GM21423 (cell line): ENCODE data around the gene CMTM1.

Experiments
- ATAC-seq: cut with Tn5 transposase; IDR thresholded peaks from one replicate; pipeline ENCODE4 v1.9.1; 2021; ENCODE audit warnings: mild to moderate bottlenecking, moderate library complexity; ENCODE audit not compliant: unreplicated experiment

Gene CMTM1

GRCh38 chr16:66566051-66566901 lies at the start of gene CMTM1:
TSS of gene CMTM1 (plus strand) at chr16:66566439. CDS start at chr16:66566514, 75 bp downstream.
- no peak for ATAC-seq

DNA sequence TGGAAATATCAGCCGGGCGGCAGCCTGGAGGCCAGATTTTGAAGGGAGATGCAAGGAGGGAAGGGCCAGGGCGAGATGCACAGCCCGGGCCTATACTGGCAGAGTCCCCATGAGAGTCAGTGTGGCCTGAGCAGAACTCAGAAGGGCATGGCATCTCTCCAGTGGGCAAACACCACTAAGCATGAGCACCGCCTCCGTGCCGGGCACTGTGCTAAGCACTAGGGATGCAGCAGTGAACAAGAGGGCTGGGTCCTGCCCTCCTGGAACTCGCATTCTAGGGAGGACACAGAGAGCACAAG lies 49.8 kb upstream of the CMTM1 start:
- ATAC-seq = no peak

GRCh38 chr16:66516808-66517585 lies 49.2 kb upstream of the CMTM1 start:
- peak; percentile 97 for ATAC-seq

GRCh38 chr16:66517586-66518263 lies 48.5 kb upstream of the CMTM1 start:
- no peak for ATAC-seq

DNA sequence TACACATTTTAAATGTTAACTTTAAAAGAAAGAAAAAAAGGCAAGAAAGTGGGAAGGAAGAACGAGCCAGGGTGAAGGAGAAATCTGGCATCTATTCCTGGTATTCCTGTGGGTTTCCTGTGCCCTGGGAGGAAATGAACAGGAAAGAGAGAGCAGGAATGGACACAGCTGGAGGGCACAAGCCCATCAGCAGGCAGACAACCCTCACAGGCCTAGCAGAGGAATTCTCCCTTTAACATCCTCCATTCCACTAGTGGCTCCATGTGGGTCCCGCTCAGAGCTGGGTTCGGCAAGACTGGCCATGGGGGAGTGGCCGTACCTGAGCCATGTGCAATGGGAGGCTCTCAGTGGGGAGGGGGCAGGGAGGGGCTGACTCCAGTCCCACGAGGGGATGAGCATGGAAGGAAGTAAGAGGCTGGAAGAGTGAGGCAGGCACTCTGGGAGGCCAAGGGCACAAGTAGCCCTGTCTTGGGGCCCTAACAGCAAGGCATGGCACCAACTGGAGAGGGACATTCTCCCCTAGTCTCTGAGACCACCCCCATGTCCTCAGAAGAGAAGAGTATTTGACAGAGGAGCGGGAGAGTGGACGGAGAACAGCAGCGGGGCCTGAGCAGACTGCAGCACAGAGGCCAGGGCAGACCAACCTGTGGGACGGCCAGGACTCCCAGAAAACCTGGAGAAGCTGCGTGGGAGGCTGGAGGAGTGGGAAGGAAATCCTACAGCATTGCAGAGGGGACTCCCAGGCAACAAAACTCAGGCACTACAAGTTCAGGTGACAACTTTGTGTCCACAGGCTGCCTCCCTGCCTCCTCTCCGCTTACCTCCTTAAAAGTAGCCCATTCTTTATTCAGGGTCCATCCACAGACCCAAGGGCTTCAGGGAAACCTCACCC lies 46.5 kb upstream of the CMTM1 start:
- ATAC-seq = no peak

- no peak for ATAC-seq
Observed at GRCh38 chr16:66520406-66521170, 45.7 kb upstream of the CMTM1 start.

GRCh38 chr16:66521252-66521713 lies 45.0 kb upstream of the CMTM1 start:
- no peak for ATAC-seq

DNA sequence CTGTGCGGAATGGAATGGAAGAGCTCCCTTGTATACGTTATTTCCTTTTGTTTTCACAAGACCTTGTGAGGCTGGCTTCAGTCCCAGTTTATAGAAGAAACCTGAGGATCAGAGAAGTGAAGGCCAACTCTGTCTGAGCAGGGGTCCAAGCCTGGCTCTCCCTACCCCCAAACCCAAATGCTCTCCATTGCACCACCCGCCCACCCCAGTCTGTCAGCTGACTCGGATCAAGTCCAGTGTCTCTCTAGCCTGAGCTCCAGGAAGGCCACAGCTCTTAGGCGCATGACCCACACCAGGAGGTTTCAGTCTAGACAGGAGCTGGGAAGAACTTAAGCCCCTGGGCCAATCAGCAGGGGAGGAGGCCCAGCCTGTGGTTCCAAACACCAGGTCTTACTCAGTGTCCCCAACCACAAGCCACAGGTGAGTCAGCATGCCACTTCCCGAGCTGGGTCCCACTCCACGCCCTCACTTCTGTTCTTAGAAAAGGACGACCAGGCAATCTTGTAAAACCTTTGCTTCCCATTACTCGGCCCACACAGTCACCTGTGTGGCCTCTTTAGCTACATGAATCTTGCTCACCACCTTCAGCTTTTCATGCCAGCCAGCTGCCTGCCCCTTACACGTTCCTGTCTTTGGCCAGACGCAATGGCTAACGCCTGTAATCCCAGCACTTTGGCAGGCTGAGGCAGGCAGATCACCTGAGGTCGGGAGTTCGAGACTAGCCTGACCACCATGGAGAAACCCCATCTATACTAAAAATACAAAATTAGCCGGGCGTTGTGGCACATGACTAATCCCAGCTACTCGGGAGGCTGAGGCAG lies 44.1 kb upstream of the CMTM1 start:
- ATAC-seq = peak; percentile 62

DNA sequence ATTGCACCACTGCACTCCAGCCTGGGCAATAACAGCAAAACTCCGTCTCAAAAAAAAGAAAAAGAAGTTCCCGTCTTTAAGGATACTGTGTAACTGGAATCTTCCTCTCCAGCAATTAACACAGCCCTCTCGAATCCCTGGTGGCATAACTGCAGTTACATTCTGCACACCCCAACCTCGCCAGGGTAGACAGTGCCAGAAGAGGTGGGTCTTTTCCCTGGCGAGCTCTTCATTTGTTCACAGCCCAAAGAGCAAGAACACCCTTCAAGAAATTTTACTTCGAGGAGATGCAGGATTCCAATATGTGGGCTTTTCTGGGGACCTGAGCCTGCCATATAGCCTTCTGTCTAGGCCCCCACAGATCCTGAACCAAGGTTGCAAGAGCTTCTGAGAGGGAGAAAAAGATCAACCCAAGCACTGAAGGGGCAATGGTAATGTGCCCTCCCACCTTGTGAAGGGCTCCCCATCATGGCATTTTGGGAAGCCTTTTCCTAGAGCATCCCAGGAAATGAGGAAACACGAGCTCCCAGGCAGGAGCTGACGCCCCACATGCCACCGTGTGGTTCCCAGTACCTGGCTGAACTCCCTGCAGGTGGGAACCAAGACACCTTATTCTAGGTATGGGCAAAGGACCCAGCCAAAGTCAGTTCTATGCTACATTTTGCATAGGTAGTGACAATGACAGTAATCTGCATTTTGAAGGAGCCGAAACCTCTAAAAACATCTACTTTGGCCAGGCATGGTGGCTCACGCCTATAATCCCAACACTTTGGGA lies 43.2 kb upstream of the CMTM1 start:
- ATAC-seq = no peak

- ATAC-seq = peak; percentile 32
Observed at GRCh38 chr16:66523861-66524354, 42.3 kb upstream of the CMTM1 start.

DNA sequence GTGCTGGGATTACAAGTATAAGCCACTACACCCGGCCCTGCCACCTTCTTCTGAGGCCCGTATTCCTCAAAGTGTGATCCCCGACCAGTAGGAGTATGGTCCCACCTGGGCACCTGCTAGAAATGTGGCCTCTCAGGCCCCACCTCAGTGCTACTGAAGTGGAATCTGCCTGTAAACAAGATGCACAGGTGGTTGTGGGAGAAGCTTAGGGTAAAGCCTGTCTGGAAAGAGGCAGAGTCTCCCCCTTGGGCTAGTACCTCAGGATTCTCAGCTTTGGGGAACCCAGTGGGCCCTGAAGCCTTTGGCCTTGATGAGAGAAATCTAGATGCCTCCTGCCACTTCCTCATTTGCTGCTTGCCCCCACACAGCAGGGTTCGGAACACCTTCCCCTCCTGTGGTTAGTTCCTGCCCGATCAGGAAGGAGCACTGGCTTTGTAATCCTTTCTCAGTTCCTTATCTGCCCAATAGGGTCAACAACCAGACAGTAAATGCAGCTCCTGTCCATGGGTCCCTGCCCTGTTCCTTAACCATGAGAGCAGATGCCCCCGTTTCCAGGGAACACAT lies 41.6 kb upstream of the CMTM1 start:
- ATAC-seq = peak; percentile 62

DNA sequence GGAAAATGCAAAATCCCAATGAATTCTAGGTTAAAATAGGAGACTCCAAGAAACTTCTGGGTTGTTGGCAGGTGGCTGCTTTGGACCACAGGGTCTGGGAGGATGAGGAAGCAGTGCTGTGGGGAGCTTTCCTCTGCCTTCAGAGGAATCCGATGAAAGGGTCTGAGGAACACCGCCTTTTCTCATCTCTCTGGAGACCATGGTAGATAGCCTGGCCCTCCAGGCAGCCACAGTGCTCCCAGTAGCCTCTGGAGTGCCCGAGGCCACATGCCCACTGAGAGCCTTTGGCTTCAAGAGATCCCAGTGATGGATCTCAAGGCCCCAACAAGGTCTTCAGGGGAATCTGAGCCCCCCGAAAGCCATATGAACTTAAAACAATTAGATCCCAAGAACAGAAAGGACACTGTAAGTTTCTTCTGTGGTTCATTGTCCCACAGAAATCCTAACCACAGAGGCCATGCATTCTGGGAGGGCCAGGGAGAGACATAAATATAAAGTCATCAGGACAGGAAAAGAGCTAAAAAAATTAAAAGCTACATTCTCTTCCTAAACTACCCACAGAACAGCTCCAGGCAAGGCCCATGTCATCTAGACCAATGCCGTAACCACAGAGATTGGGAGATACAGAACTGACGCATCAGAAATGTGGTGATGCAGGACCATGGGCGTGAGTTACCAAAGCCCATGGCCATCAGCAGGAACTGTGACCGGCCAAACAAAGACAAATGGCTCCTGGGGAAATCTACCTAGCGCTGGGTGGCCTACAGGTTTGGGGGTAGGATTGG lies 40.7 kb upstream of the CMTM1 start:
- ATAC-seq = no peak

DNA sequence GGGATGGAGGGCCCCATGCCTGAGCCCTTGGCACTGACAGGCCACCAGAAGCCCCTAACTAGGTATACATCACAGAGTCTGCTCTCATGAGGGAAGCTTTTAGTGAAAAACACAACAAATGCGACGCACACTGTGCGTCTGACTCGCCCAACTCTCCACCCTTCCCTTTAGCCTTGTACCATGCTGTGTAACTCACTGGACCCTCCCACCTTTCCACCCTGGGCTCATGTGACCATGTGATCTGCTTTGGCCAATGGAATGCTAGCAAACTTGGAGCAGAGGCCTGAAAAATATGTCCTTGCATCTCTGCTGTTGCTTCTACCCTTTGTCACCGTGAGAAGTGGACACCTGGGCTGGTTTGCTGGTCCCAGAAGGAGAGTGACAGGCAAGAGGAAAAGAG lies 37.9 kb upstream of the CMTM1 start:
- ATAC-seq = no peak

DNA sequence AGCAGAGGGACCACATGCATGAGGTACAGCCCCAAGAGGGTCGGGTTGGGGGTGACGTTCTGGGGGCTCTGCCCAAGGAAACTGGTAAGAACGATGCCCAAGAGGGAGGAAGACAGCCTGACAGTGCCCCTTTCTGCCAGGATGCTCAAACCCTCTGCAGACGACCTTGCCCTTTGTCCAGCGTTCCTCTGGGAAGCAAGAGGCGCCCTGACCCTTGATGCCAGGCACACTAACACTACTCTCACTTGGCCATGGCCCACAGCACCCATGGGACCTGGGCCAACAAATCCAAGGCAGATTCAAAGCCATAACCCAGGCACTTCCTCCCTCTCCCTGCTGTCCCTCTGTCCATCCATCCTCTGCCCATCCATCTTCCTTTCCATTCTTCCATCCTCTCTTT lies 36.8 kb upstream of the CMTM1 start:
- ATAC-seq = no peak

GRCh38 chr16:66534376-66534799 lies 31.9 kb upstream of the CMTM1 start:
- no peak for ATAC-seq

DNA sequence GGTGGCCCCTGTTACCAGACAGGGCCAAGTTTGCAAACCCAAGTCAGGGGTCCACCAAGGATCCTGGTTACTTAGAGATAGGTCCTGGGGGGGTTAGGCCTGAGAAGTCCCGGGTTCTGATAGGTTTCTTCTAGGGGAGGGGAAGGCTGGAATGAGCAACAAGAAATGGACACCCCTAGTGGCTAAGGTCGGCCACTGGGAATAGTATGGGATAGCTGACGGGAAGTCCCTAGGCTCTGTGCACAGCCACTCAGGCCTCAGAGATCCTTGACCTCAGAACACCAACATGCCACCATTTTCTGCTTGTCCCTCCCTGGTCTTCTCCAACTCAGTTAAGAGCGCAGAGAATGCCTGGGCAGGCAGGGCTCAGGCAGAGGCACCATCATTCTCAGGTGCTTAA lies 29.7 kb upstream of the CMTM1 start:
- ATAC-seq = no peak

DNA sequence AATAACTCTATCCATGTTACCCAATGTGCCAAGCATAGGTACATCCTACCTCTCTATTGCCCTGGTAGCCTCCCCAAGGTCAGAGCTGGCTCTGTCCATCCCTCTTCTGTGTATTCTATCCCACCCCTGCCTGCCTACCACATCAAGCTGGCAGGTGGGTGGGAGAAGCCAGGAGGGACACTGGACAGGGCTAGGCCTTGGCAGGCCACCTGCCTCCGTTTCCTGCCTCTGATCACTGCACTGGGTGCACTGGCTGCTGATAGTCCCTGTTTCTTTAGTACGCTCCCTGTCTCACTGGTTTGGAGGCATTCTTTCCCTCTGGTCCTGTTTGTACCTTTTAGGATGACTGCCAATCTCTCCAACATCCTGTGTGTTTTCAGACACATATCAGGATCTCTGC lies 29.0 kb upstream of the CMTM1 start:
- ATAC-seq = no peak
